Left forelimb (tissue), 1 donor: ENCODE data around the gene FBLN2.

Experiments
- DNase-seq: peaks from one replicate; pipeline ENCODE4 v3.0.0-alpha.2; 2018; ENCODE audit warnings: low spot score

FBLN2 gene

DNA sequence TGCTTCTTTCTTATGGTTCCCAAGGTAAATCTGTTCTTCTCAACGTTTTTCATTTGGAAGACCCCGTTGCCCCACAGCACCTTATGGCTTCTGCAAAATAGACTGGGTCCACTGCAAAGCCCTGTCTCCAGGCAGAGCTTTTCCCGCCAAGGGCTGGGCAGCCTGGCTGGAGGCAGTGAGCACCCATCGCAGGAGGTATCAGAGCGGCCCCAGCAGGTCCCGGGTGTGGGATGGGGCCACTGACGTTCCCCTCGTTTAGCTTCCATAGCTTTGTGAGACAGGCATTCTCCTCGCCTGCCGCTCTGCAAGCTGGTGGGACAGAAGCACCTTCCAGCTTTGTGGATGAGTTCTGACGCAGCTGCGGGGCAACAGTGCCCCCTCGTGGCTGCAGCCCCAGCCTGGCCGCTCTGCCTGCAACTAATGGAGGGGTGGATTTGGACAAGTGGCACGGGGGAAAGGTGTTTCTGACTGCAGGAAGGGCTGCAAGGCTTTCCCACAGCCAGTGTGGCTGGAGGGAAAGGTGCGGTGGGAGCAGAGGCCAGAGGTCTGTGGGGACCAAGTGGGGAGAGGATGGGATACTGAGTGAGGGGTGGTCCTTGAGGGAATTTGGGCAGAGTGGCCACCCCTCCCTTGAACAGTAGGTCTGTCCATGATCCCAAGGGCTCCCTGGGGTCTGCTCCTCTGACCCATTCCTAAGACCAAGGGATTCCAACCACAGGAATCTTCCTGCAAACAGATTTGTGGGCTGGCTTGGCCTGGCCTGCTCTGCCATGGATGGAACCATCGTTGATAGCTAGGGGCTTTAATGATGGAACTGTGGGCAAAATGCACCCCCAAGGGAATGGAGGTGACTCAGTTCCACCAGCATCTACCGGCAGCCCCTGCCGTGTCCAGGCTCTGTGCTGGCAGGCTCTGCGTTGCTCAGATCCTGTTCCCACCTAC is 99.4 kb downstream of the FBLN2 start:
- peak; percentile 93 for DNase-seq

DNA sequence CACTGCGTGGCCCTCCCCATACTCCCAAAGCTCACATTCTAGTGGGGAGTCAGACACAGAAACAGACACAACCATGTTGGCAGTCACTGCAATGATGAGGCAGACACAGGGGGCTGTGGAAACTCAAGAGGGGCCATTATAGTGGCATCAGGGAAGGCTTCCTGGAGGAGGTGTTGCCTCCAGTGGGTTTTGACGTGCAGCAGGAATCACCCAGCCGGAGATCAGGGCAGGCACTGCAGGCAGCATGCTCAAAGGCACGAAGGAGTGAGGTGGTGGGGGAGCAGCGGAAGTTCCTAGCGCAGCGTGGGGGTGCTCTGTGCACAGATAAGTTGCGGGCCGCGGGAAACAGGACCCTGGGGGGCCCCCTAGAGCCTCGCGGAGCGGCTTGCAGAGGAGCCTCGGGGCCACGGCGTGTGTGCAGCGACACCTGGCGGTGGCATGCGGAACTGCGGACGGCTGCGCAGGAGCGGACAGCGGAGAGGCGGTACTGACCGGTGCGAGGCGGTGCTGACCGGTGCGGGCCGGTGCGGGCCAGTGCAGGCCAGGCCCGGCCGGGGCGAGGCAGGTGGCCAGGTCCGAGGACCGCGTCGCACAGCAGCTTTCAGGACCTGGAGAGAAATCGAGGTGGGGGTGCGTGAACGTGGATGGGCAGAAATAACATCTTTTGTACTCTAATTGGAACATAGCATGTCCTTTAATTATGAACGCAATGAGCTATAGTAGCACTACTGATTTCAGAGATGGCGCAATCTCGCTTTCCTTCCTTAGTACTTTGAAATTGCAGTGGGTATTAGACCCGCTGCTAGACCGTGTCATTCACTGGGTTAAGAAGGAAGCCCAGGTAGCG is 101.5 kb downstream of the FBLN2 start:
- DNase-seq: peak; percentile 77

DNA sequence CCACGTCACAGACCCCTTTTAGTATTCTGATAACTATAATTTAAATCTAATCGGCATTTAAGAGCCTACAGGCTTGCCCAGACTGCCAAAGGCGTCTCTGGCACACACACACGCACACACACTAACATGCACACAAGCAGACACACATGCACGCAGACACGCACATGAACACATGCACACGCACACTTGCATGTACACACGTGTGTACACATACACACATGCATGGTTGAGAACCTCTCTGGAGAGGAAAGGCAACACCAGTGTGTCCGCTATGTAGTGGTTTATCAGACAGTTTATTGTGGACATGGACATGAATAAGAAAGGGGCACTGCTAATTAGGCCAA is 102.1 kb downstream of the FBLN2 start:
- DNase-seq: no peak

DNA sequence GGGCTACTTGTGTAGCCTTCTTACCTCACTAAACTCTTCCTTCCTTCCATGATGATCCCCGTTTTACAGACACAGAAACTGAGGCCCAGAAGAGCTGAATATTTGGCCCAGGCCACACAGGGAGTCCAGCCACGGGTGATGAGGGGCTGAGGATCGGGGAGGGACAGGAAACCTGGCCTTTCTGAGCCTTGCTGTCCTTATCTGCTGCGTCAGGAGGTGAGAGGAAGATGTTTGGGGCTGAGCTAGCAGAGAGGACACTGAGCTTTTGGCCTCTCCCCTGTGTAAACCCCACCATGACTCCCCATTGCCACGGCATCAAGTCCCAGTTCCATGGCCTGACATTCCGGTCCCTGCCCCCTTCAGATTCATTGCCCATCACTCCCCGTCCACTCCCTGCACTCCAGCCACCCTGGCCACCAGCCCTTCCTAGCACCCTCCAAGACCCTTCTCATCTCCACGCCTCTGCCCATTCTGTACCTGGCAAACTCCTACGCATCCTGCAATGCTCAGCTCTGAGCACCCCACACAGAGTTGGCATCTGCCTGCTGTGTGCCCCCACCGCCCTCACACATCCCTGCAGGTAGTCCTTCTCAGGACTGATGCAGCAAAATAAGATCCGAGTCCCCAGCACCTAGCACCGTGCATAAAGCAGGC is 103.0 kb downstream of the FBLN2 start:
- DNase-seq: no peak

DNA sequence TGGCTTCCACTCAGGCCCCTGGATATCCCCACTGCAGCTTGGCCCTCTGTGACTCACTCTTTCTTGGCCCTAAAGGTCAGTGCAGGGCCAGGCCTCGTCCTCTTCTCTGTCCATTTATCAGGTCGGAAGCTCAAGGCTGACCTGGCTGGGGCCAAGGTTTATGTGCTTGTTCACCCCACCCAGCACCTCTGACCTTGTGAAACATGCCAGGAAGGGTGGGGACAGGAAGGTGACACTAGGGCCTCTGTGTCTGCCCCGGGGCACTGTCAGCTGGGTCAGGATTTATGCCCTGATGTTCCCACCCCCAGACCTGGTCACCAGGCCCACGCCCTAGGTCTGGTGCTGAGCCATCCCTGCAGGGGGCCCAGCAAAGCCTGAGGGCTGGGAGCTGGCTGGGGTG is 103.8 kb downstream of the FBLN2 start:
- no peak for DNase-seq

DNA sequence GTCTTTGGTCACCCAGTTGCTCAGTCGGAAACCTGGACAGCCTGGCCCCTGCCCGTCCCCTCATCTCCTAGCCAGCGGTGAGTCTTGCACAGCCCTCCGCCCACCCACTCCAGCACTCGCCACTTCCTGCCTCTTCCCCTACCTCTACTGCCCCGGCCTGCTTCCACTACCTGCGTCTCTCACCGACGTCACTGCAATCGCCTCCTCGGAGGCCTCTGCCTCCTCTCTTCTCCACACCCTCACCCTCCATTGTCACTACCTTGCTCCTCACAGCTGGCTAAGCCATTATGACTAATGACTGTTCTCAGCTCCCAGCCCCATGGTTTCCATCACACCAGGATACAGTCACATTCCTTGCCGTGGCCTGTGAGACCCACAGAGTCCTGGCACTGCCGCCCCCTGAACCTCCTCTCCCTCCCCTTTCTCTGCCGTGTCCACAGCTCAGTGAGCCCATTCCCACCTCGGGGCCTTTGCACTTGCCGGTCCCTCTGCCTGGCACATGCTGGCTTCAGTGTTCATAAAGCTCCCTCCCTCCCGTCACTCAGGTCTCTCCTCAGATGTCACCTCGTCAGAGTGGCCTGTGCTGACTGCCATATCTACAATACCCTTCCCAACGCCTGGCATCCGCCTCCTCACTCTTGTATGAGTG is 104.8 kb downstream of the FBLN2 start:
- DNase-seq: no peak

DNA sequence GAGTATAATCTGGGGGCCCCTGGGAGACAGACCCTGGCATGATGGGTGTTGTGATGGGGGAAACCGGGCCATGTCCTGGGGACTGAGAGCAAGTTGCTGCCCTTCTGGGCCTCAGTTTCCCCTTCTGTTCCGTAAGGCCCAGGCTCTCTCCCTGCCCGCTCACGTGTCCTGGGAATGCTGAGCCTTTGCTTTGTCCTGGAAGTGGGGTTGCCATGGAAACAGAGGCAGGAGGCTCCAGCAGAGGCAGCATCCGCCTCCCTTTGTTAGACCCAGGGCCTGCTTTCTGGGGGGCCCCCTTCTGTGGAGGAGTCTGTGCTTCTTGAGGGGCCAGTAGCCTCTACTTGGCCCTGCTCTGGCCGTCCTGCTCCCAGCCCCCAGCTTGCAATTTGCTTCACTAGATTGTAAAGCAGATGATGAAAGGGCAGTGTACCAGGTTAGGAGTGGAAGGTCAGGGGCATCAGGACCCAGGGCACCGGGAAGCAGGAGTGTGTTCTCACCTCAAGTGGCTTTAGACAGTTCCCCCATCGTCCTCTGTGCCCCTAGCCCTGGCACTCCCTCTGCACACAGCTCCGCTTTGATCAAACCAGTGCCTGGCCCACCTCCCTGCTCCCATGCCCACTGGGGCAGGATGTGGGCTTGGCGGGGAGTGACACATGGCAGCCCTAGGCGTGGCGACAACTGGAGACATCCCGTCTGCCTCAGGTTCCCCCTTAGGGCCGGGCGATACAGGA is 105.6 kb downstream of the FBLN2 start:
- no peak for DNase-seq

DNA sequence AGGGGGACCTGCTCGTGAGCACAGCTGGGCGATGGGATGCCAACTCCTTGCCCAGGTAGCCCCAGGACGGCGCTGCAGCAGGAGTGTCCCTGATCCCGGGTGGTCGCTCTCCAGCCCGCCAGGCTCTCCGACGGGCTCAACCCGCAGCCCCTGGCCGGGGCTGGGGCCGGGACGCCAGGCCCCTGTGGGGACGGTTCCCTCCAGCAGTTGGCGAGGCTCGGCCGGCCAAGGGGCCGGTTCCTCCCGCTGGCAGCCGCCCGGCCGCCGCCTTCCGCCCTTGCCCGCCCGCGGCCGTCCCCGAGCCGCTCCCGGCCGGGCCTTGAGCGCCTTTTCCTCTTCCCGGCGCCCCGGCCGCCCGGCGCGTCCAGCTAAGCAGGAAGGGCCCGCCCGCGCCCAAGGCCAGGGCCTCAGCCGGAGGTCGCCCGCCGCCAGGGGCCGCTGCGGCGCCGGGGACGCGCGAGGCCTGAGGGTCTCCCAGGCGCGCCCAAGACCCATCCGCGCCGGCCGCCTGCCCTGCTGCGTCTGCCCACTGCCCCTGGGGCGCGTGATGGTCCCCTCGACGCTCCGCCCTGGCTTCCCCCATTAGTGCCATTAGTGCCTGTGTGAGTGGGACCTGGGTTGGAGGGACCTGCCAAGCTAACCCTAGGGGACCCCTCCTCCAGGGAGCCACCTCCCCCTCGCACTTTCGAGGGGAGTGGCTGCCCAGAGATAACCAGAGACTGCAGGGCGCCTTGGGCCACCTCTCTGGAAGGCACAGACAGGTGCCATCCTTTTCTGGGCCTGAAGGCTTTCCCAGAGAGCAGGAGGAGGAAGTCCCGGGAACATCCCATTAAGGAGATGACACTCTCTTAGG is 106.4 kb downstream of the FBLN2 start:
- no peak for DNase-seq

DNA sequence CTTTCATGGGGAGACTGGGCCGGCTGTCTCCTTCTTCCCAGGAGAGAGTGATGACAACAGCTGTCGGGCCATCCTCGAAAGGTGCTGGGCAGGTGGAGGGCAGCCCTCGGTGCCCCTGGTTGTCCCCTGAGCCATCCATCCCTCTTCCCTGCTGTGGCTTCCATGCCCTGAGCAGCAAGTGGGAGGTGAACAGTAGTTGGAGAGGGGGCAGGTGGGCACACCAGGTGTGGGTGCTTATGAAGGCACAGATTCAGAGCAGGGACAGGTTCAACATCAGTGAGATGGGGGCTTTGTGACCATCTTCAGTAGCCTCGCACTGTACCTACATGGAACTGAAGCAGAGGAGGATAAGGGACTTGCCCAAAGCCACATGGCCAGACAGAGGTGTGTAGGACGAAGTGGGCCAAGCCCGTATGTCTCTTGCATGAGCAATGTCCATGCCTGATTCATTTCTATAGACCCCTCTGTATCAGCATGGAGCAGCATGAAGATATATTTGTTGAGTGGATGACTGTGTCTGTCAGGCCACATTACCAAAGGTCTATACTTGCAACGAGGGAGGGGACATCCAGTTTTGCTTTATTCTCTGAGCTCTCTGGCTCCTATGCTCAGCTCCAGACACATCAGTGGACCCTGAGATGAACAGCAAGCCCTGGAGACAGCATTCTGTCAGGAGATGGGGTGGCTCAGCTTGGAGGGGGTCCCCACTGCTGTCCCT is 107.8 kb downstream of the FBLN2 start:
- DNase-seq: no peak

DNA sequence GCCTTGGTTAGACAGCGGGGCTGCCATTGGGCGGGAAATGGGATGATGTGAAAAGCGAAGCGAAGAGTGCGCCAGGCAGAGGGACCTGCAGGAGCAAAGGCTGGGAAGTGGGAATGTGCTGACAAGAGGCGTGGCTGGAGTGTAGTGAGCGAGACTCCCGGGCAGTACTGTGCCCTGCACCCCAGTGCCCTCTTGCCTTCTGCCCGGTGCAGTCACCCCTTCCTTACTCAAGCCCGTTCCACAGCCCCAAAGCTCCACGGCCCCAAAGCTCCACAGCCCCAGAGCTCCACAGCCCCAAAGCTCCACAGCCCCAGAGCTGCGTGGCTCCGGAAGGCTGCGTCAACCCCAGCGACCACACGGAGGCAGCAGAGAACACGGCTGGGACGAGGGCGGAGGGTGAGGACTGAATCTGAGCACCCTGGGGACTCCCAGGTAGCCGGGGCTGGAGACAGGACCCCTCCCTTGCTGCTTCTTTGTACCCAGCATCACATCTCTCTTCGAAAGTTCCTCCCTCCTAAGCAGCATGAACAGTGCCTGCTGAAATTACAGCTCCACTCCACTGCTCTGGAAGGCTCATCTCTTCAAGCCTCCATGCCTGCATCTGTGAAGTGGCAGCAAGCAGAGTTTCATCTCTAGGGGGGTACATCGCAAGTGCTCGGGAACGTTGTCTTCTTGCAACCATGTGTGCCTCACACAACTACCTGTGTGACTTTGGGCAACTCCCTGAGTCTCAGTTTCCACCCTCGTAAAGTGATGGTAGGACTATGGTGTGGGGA is 108.9 kb downstream of the FBLN2 start:
- DNase-seq: no peak

DNA sequence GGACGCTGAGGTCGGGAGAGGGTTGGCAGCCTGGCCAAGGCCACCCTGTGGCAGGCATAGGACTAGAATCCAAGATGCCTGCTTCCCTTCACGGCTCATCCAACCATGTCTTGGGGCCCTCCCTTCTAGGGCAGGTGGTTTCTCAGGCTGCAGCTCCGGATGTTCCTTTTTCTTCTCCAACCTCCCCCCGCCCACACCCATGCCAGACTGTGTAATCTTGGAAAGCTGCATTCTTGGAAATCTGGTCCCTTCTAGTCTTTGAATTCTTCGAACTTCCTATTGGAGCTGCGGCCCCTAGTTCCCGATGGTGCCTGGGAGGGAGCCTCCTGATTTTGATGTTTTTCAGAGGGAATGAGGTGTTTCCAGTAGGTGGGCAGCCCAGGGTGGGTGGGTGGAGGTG is 109.8 kb downstream of the FBLN2 start:
- DNase-seq: no peak

DNA sequence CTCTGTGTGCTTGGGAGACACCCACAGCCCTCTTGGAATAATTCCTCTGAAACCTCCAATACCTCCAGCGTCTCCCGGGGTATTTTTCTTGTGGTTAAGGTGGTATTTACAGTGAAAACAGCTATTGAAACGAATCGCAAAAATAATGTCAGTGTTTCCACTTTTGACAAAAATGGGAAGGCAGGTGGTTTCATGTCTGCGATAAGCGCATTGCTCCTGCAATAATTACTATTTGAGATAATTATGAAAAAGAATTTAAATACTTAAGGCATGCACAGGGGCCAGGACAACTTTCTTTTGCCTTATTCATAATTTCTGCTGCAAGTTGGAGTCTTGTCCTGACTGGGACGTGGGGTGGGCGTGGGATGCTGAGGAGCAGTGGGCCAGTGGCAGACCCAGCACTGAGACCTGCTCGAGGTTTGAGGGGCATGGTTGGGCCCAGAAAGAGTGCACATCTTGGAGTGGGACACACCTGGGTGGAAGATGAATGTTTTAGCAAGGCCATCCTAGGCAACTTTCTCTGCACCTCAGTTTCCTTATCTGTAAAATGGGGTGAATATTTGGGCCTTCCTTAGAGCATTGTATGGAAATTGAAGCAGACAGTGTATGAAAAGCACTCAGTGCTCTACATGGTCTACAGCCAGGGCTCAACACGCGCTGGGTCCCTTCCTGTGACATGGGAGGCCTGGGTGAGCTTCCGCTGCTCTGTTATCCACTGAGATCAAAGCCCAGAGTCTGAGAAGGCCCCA is 110.5 kb downstream of the FBLN2 start:
- DNase-seq: no peak

DNA sequence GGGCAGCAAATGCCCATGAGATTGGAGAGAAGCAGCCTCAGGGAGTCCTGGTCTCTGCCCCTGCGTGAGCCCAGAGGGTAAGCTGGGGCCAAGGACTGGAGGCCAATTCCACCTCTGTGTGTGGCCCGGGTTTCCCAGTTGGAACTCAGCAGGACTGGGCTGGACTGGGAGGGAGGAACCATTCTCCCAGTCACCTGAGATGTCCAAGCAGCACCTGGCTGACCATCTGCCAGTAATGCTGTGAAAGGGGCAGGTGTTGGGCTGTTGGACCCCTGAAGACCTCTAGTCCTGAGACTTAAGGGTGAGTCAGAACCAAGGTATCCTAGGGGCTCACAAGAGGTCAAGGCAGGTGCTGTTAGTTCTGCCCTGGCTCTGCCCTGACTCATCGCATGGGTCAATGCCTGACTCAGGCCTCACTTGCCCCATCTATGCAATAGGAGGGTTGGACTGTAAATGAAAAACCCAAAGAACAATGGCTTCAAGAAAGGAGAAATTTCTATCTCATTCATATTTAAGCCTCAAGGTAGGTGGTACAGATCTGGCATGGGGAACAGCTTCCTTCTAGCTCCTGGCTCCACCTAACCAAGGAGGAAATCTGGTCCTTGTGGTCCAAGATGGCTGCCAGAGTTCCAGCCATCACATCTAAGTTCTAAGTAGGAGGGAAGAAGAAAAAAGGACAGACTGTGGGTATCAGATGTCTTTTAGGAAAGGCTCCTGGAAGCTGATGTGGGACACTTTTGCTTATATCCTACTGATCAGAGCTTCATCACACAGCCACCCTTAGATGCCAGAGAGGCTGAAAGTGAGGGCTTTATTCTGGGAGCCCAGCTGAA is 111.3 kb downstream of the FBLN2 start:
- DNase-seq: no peak

DNA sequence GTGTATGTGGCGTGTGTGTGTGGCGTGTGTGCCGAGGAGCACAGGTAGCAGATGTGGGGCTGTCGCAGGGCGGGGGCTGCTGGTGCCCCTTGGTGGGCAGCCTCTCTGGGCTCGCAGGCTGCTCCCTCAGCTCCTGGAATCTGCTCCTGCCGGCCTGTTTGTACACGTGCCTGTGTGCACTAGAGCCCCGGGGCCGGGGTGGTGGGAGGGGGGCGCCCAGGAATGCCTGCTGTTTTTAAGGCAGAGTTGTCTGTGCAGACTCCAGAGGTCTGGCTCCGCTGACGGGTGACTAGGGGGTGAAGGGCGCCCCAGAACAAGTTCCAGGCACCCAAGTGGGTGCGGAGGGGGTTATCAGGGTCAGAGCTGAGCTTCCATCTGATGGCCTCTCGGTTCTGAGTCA is 112.2 kb downstream of the FBLN2 start:
- no peak for DNase-seq

DNA sequence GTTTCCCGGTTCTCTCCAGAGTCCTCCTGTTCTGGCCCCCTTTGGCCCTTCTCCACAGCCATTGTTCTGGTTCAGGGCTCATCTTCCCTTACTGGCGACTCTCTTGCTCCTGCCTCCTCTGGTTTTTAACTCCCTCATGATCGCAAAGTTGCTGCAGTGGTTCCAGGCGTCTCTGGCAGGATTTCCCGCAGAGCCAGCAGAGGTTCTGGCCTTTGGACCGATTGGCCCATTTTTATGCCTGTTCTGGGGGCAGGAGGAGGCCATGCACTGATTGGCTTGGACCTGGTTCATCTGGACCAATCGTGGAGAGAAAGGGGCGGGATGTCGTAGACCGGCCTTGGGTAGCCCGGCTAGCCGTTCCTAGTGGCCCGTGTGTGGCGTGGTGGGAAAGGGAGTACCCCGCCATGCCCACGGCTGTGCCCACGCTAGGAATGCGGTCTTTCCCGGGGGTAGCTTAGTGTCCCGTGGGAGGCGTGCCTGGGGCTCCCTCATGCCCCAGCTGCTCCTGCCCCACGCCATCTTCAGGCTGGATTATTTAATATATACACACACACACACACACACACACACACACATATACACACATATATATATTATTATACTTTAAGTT is 113.4 kb downstream of the FBLN2 start:
- no peak for DNase-seq

DNA sequence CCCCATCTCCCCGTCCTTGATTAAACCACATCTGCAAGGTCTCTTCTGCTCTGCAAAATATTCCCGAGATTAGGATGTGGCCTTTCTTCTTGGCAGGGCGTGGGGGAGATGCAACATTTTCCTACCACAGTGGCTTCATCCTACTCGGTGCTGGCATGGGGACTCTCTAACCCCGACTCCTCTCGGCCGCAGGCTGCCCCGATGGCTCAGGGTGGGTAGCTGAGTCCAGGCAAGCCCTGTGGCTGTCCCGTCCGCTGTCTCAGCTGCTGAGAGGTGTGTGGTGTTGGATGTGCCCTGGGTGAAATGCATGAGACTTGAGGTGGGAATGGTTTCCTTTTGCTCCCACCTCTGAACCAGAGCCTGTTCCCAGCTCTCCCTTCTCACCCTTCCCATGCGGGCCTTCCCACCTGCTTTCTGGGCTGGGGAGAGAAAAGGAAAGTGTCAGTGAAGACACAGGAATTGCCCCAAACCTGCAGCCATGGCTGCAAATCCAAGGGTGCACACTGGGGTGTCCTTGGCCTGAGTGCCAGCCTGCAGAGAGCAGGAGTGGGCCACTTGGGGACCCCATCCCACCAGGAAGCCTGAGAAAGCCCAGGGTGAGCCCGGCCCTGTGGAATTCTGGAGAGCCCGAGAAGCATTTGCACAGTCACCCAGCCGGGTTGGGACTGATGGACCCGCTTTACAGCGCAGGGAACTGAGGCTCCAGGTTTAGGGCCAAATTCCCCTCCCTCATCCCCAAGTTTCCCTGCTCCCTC is 115.0 kb downstream of the FBLN2 start:
- DNase-seq: no peak
